Panc1 (cell line): ENCODE measurements around the gene GARIN5B. TPM values are rescaled to one million over a fixed set of nuclear protein-coding genes. Genes with fewer than 3 reads are reported as not detected.

ENCODE experiments used
- ATAC-seq: fragments of 200-7000 bp; cut with Tn5 transposase; 2 replicates; pipeline ENCODE4 v1.9.1; 2020; ENCODE audit warnings: mild to moderate bottlenecking, moderate library complexity
- BruUV-seq: library from RNA; stranded (reverse); fragments of 400-500 nt; replicated peaks from 2 replicates; lab custom pipeline; 2021; lab: Mats Ljungman, UMichigan
- CTCF ChIA-PET: fragments of 300-600 bp; sonication (Branson Sonifier 250); formaldehyde crosslinking; loops from one replicate; lab custom pipeline; 2022; ENCODE audit warnings: antibody characterized with exemption; lab: Charles Lee
- POLR2A ChIA-PET: fragments of 300-600 bp; sonication (Branson Sonifier 250); formaldehyde crosslinking; loops from one replicate; lab custom pipeline; 2022; ENCODE audit warnings: antibody characterized with exemption; lab: Charles Lee
- DNase-seq: peaks from one replicate; pipeline ENCODE4 v3.0.0-alpha.2; 2010; ENCODE audit warnings: low read depth, low spot score
- H3K27ac ChIP-seq: 2 replicates; pipeline ENCODE4 v1.5.1; 2011; ENCODE audit warnings: mild to moderate bottlenecking, low read length, inconsistent platforms
- H3K27me3 ChIP-seq: fragments of 200-500 bp; sonication (Bioruptor generic); 2 replicates; pipeline ENCODE4 v1.6.0; 2014; ENCODE audit warnings: low read length, inconsistent platforms; ENCODE audit not compliant: control insufficient read depth, insufficient read depth
- H3K36me3 ChIP-seq: fragments of 200-500 bp; sonication (Bioruptor generic); 2 replicates; pipeline ENCODE4 v1.5.1; 2014; ENCODE audit warnings: inconsistent platforms, mild to moderate bottlenecking, low read length, moderate library complexity; ENCODE audit not compliant: control insufficient read depth, insufficient read depth
- H3K4me1 ChIP-seq: 2 replicates; pipeline ENCODE4 v1.5.1; 2011; ENCODE audit warnings: inconsistent platforms, mild to moderate bottlenecking, low read length, moderate library complexity; ENCODE audit not compliant: control insufficient read depth, insufficient read depth
- H3K4me3 ChIP-seq, 2 experiments: 2 replicates each; pipeline ENCODE4 v1.5.1; 2011 to 2012; ENCODE audit warnings: low read depth in 2 of 2, low read length in 2 of 2, mild to moderate bottlenecking in 2 of 2, inconsistent platforms in 1 of 2, moderate library complexity in 1 of 2
- H3K9me3 ChIP-seq: fragments of 200-500 bp; sonication (Bioruptor generic); 2 replicates; pipeline ENCODE4 v1.5.1; 2014; ENCODE audit warnings: low read depth, mild to moderate bottlenecking, inconsistent platforms, low read length, moderate library complexity; ENCODE audit not compliant: control insufficient read depth, insufficient read depth
- POLR2AphosphoS5 ChIP-seq: IDR thresholded peaks from 2 replicates; pipeline ENCODE4 v1.6.1; 2012; ENCODE audit warnings: mild to moderate bottlenecking, low read depth, low read length, moderate library complexity
- SIN3A ChIP-seq: IDR thresholded peaks from 2 replicates; pipeline ENCODE4 v1.6.1; 2012; ENCODE audit warnings: low read depth, mild to moderate bottlenecking, low read length, moderate library complexity, borderline replicate concordance; ENCODE audit not compliant: insufficient read depth
- TCF7L2 ChIP-seq: IDR thresholded peaks from 2 replicates; pipeline ENCODE4 v1.6.1; 2011; ENCODE audit warnings: mild to moderate bottlenecking, low read depth, low read length, inconsistent platforms
- in situ Hi-C: cut with HindIII; loops from 2 replicates; pipeline ENCODE4 v1.10.0; 2016; ENCODE audit warnings: low sequenced_read_pairs, low pct_unique_long_range_greater_than_20kb
- intact Hi-C: fragments of 100-400 bp; cut with micrococcal nuclease; formaldehyde crosslinking; loops from one replicate; pipeline ENCODE4 v1.10.0; 2022; ENCODE audit not compliant: unreplicated experiment
- total RNA-seq: library from RNA; stranded (reverse); gene quantifications from one replicate; pipeline ENCODE4 v1.2.1, GENCODE V29; 2021; ENCODE audit not compliant: unreplicated experiment
- TF ChIP-seq, protein P1 (sequence below): fragments of 450-650 bp; IDR thresholded peaks from 2 replicates; pipeline ENCODE4 v1.5.1; 2017; ENCODE audit warnings: mild to moderate bottlenecking
- TF ChIP-seq, protein P2 (sequence below), 2 experiments: IDR thresholded peaks; 2 replicates each; pipeline ENCODE4 v1.6.1; 2011 to 2012; ENCODE audit warnings: low read depth in 2 of 2, control low read depth in 1 of 2, low read length in 1 of 2, mild to moderate bottlenecking in 1 of 2, moderate library complexity in 1 of 2; ENCODE audit not compliant: insufficient read depth in 1 of 2

GARIN5B gene
- total RNA-seq, 1 experiment from 2014 or later = not detected

DNA sequence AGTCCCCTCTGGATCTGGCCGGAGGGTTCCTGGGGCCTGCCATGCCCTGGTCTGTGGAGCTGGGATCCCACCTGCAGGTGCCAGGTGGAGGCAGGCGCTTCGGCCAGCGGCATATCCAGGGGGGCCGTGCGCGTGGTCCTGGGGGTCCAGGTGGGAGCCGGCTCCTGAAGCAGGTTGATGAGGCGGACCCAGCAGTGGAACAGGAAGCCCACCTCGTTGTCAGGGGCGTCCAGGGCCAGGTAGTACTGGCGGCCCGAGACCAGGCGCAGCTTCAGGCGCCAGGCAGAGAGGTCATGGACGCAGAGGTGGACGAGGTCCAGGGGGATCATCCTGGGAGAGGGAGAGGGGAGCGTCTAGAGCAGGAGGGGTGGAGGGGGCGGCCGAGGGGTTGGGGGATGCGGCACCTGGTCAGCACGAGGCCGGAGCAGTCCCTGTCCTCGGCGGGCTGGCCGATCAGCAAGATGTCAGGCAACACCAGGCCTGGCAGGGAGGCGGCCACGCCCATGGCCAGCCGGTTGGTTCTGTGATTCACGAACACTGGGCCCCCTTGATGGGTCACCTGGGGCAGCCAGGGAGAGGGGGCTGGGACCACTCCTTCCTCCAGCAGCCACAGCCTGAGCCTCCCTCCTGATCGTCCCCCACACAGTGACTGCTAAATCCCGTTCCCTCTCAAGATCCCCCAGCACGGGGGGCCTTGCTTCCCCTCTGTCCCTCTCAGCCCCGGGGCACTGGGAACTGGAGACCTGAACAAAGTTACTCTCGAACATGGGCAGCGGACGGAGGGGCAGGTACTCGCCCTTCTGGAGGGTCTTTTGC lies 678 bp downstream of the GARIN5B start:
- H3K4me1 ChIP-seq = peaks cover 5% of the 10 kb centered on the region; the same call in 1 of the 2 replicates
- H3K9me3 ChIP-seq = no peaks in the 10 kb centered on the region
- DNase-seq = no peak
- no TSS peak for BruUV-seq
- H3K4me3 ChIP-seq = no peak overlapping the region
- in situ Hi-C loops = no loop called here
- POLR2A ChIA-PET = no interaction called here
- ATAC-seq = no peak
- CTCF ChIA-PET = no interaction called here
- H3K27ac ChIP-seq = no peak overlapping the region
- TF ChIP-seq, protein P1, sequence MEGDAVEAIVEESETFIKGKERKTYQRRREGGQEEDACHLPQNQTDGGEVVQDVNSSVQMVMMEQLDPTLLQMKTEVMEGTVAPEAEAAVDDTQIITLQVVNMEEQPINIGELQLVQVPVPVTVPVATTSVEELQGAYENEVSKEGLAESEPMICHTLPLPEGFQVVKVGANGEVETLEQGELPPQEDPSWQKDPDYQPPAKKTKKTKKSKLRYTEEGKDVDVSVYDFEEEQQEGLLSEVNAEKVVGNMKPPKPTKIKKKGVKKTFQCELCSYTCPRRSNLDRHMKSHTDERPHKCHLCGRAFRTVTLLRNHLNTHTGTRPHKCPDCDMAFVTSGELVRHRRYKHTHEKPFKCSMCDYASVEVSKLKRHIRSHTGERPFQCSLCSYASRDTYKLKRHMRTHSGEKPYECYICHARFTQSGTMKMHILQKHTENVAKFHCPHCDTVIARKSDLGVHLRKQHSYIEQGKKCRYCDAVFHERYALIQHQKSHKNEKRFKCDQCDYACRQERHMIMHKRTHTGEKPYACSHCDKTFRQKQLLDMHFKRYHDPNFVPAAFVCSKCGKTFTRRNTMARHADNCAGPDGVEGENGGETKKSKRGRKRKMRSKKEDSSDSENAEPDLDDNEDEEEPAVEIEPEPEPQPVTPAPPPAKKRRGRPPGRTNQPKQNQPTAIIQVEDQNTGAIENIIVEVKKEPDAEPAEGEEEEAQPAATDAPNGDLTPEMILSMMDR = no peak
- H3K27me3 ChIP-seq = no peaks in the 10 kb centered on the region
- intact Hi-C loops = no loop called here
- H3K36me3 ChIP-seq = no peaks in the 10 kb centered on the region

DNA sequence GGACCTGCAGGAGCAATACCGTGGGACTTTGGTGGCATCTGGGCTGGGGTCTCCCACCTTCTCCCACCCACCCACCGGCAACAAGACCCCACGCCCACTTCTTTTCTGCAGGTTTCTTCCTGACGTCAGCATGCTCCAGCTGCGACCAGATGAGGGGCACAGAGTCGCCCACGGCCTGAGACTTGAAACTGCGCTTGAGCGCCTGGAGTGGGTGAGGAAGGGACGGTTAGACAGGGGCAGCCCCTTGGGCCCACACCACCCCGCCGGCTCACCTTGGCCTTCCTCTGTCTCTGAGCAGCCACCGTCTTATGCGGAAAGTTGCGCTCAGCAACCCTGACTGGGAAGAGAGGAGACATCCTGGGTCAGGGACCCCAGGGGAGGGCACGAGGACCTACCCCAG lies 2.2 kb downstream of the GARIN5B start:
- CTCF ChIA-PET = interaction anchor here (0.6 kb wide), 1 partner anchor 13 kb away, joined by 6 read pairs; no protein-coding TSS in a partner anchor
- no TSS peak for BruUV-seq

More for the DNA sequence above, 2.2 kb downstream of the GARIN5B start:
- no peak for DNase-seq
- intact Hi-C loops (no loop called here), in situ Hi-C loops (no loop called here)
- H3K36me3 ChIP-seq = no peaks in the 10 kb centered on the region
- POLR2A ChIA-PET = no interaction called here
- H3K27me3 ChIP-seq = no peaks in the 10 kb centered on the region
- H3K9me3 ChIP-seq = no peaks in the 10 kb centered on the region
- H3K4me3 ChIP-seq = no peak overlapping the region
- no peak overlapping the region for H3K27ac ChIP-seq
- H3K4me1 ChIP-seq = peaks cover 5% of the 10 kb centered on the region; the same call in 1 of the 2 replicates
- TF ChIP-seq SIN3A (no peak), TCF7L2 (no peak), POLR2AphosphoS5 (no peak)
- TF ChIP-seq, protein P1 = no peak
- TF ChIP-seq, protein P2, sequence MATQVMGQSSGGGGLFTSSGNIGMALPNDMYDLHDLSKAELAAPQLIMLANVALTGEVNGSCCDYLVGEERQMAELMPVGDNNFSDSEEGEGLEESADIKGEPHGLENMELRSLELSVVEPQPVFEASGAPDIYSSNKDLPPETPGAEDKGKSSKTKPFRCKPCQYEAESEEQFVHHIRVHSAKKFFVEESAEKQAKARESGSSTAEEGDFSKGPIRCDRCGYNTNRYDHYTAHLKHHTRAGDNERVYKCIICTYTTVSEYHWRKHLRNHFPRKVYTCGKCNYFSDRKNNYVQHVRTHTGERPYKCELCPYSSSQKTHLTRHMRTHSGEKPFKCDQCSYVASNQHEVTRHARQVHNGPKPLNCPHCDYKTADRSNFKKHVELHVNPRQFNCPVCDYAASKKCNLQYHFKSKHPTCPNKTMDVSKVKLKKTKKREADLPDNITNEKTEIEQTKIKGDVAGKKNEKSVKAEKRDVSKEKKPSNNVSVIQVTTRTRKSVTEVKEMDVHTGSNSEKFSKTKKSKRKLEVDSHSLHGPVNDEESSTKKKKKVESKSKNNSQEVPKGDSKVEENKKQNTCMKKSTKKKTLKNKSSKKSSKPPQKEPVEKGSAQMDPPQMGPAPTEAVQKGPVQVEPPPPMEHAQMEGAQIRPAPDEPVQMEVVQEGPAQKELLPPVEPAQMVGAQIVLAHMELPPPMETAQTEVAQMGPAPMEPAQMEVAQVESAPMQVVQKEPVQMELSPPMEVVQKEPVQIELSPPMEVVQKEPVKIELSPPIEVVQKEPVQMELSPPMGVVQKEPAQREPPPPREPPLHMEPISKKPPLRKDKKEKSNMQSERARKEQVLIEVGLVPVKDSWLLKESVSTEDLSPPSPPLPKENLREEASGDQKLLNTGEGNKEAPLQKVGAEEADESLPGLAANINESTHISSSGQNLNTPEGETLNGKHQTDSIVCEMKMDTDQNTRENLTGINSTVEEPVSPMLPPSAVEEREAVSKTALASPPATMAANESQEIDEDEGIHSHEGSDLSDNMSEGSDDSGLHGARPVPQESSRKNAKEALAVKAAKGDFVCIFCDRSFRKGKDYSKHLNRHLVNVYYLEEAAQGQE (IDR thresholded peaks at IDR 0.05; ENCODE audit: insufficient read depth in 1 of 2, low read depth in 2 of 2, low read length in 1 of 2) = no peak
- 0 out of 2 replicates have a peak, but pooled peaks have one; percentile 5 for ATAC-seq
